ENCODE measurements around the gene ZNF862. TPM values are rescaled to one million over a fixed set of nuclear protein-coding genes. Genes with fewer than 3 reads are reported as not detected.
"Not testable (repeated sequence)": the region's sequence is repeated elsewhere in the genome, so short reads cannot be mapped to it uniquely, and the experiment has no call there.

The ZNF862 gene
- total RNA-seq, 1 donor from 2014 or later = 10.6 TPM

- DNase-seq (ENCODE audit: low spot score) = no peak
Observed at GRCh38 chr7:149879766-149880637, 41.8 kb downstream of the ZNF862 start.

GRCh38 chr7:149880638-149881311, 42.6 kb downstream of the ZNF862 start:
- DNase-seq (ENCODE audit: low spot score) = peak; percentile 17

GRCh38 chr7:149881328-149882247, 43.4 kb downstream of the ZNF862 start:
- DNase-seq (ENCODE audit: low spot score) = no peak

- DNase-seq (ENCODE audit: low spot score) = no peak
Observed at GRCh38 chr7:149882248-149883047, 44.3 kb downstream of the ZNF862 start.

GRCh38 chr7:149883048-149883438, 44.9 kb downstream of the ZNF862 start:
- no peak for DNase-seq (ENCODE audit: low spot score)

- peak; percentile 27 for DNase-seq (ENCODE audit: low spot score)
Observed at GRCh38 chr7:149883452-149883861, 45.3 kb downstream of the ZNF862 start.

- DNase-seq (ENCODE audit: low spot score) = no peak
Observed at GRCh38 chr7:149884016-149884415, 45.8 kb downstream of the ZNF862 start.

GRCh38 chr7:149884541-149884940, 46.4 kb downstream of the ZNF862 start:
- DNase-seq (ENCODE audit: low spot score) = no peak

- DNase-seq (ENCODE audit: low spot score) = no peak
Observed at GRCh38 chr7:149885191-149886017, 47.2 kb downstream of the ZNF862 start.

- DNase-seq (ENCODE audit: low spot score) = no peak
Observed at GRCh38 chr7:149886018-149886415, 47.8 kb downstream of the ZNF862 start.

GRCh38 chr7:149887311-149887710, 49.1 kb downstream of the ZNF862 start:
- no peak for DNase-seq (ENCODE audit: low spot score)

GRCh38 chr7:149890715-149891114, 52.5 kb downstream of the ZNF862 start:
- DNase-seq (ENCODE audit: low spot score) = not testable (repeated sequence)

GRCh38 chr7:149894957-149895356, 56.8 kb downstream of the ZNF862 start:
- not testable (repeated sequence) for DNase-seq (ENCODE audit: low spot score)

GRCh38 chr7:149907776-149908376, 69.7 kb downstream of the ZNF862 start:
- DNase-seq (ENCODE audit: low spot score) = not testable (repeated sequence)

- DNase-seq (ENCODE audit: low spot score) = not testable (repeated sequence)
Observed at GRCh38 chr7:149910219-149910618, 72.0 kb downstream of the ZNF862 start.

- not testable (repeated sequence) for DNase-seq (ENCODE audit: low spot score)
Observed at GRCh38 chr7:149912126-149912525, 74.0 kb downstream of the ZNF862 start.

Measured in umbilical cord (tissue), 2 donors.